Measurements from ENCODE around the gene MRPL44. TPM values are rescaled to one million over a fixed set of nuclear protein-coding genes. Genes with fewer than 3 reads are reported as not detected.
A peak's percentile ranks its signal among the peaks of the same experiment; 100 is the strongest.

Gene MRPL44
- total RNA-seq, 2 experiments from 2014 or later, result 30.4 to 34.9 TPM

GRCh38 chr2:223943561-223944008 is 13.7 kb upstream of the MRPL44 start:
- CTCF ChIA-PET, result interaction anchor here (0.8 to 1.4 kb wide), 4 partner anchors 62 to 104 kb away, joined by 3 read pairs; no protein-coding TSS in a partner anchor
- peak overlapping the region; percentile 90 for H3K27ac Mint-ChIP-seq
- H3K4me1 Mint-ChIP-seq, result peaks cover 54% of the 10 kb centered on the region
- DNase-seq, result no peak
- H3K36me3 Mint-ChIP-seq, result peaks cover 29% of the 10 kb centered on the region
- no peak for ATAC-seq
- peak overlapping the region; percentile 94 for H3K4me3 Mint-ChIP-seq
- H3K9me3 Mint-ChIP-seq (ENCODE audit: low read depth), result peaks cover 2% of the 10 kb centered on the region
- no peaks in the 10 kb centered on the region for H3K27me3 Mint-ChIP-seq

DNA sequence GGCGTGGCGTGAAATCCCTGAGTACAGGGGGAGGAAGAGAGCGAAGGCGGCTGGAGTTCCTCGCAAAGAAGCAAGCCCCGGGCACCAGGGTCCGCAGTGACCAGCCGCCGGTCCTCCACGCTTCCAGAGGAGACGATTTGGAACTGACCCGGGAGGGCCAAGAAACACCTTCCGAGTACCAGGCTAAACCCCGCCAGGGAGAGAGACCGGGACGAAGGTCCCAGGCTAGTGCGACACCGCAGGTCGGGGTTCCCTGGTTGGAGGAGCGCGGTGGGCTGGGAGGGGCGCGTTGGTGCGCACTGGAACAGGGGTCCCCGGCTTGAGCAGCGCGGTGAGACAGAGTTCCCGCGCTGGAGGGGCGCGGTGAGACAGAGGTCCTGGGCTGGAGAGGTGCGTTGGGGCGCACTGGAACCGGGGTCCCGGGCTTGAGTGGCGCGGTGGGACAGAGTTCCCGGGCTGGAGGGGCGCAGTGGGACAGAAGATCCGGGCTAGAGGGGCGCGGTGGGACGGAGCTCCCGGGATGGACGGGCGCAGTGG is 13.0 kb upstream of the MRPL44 start:
- H3K27ac Mint-ChIP-seq, result peak overlapping the region; percentile 90
- H3K36me3 Mint-ChIP-seq, result peaks cover 25% of the 10 kb centered on the region
- H3K4me1 Mint-ChIP-seq, result peaks cover 54% of the 10 kb centered on the region

GRCh38 chr2:223944703-223945531 is 12.3 kb upstream of the MRPL44 start, which contains the start of gene WDFY1:
WDFY1 (minus strand) TSS chr2:223945335; CDS start chr2:223945284, 51 bp downstream.
- H3K36me3 Mint-ChIP-seq, result peaks cover 18% of the 10 kb centered on the region
- H3K4me1 Mint-ChIP-seq, result peaks cover 54% of the 10 kb centered on the region
- peaks cover 2% of the 10 kb centered on the region for H3K9me3 Mint-ChIP-seq (ENCODE audit: low read depth)
- peak within 1 kb of the TSS; percentile 94 for H3K4me3 Mint-ChIP-seq
- H3K27me3 Mint-ChIP-seq, result no peaks in the 10 kb centered on the region
- H3K27ac Mint-ChIP-seq, result peak within 1 kb of the TSS; percentile 90
- CTCF ChIA-PET, result interaction anchor here (0.6 to 2.2 kb wide), 7 partner anchors 9 to 184 kb away, joined by 3 to 10 read pairs (median 3); partner anchors contain the start of gene MRPL44
- peak; percentile 82 for ATAC-seq
- peak; percentile 90 for DNase-seq

More for the DNA sequence above, 13.0 kb upstream of the MRPL44 start:
- H3K9me3 Mint-ChIP-seq (ENCODE audit: low read depth), result peaks cover 2% of the 10 kb centered on the region
- ATAC-seq (peak; percentile 9), DNase-seq (peak; percentile 50)
- CTCF ChIA-PET, result interaction anchor here (1.4 to 2.2 kb wide), 2 partner anchors 26 to 62 kb away, joined by 3 to 10 read pairs; no protein-coding TSS in a partner anchor
- no peaks in the 10 kb centered on the region for H3K27me3 Mint-ChIP-seq
- H3K4me3 Mint-ChIP-seq, result peak overlapping the region; percentile 94

- H3K4me3 Mint-ChIP-seq, result no peak overlapping the region
- no peak for DNase-seq
- H3K9me3 Mint-ChIP-seq (ENCODE audit: low read depth), result peaks cover 2% of the 10 kb centered on the region
- H3K27ac Mint-ChIP-seq, result peak overlapping the region; percentile 16
- H3K36me3 Mint-ChIP-seq, result peaks cover 13% of the 10 kb centered on the region
- H3K4me1 Mint-ChIP-seq, result peaks cover 56% of the 10 kb centered on the region
- CTCF ChIA-PET, result interaction anchor here (0.7 to 2.2 kb wide), 6 partner anchors 10 to 185 kb away, joined by 3 to 10 read pairs (median 4); partner anchors contain the start of gene MRPL44
- ATAC-seq, result no peak
- no peaks in the 10 kb centered on the region for H3K27me3 Mint-ChIP-seq
These were observed 11.5 kb upstream of the MRPL44 start for GRCh38 chr2:223945755-223946154.

DNA sequence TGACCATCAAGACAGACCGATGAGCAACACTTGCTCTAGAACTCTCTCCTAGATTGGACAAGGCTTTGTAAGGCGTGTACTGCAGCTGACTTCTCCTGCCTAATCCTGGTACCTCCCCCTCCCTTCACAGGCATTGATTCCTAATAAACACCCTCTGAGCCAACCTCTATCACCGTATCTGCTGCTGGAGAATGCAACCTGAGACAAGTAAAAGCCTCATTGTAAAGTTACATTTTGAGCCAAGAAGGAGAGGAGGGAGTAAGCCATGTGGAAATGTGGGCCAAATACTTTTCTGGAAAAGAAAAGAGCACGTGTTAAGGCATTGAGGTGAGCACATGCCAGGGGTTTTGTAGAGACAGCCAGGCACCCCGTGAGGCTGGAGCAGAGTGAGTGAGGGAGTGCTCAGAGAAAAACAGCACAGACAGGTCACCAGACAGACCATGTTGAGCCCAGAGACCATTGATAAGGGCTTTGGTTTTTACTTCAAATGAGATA is 9.5 kb upstream of the MRPL44 start:
- H3K36me3 Mint-ChIP-seq, result peaks cover 3% of the 10 kb centered on the region
- H3K4me3 Mint-ChIP-seq, result no peak overlapping the region
- no peak for ATAC-seq

GRCh38 chr2:223949241-223949840 is 7.9 kb upstream of the MRPL44 start:
- ATAC-seq (no peak), DNase-seq (no peak)
- no peak overlapping the region for H3K4me3 Mint-ChIP-seq
- H3K36me3 Mint-ChIP-seq, result no peaks in the 10 kb centered on the region
- H3K9me3 Mint-ChIP-seq (ENCODE audit: low read depth), result no peaks in the 10 kb centered on the region
- CTCF ChIA-PET, result interaction anchor here (0.7 to 3.3 kb wide), 6 partner anchors 8 to 563 kb away, joined by 3 to 12 read pairs (median 3); no protein-coding TSS in a partner anchor
- H3K27ac Mint-ChIP-seq, result peak overlapping the region; percentile 82
- H3K4me1 Mint-ChIP-seq, result peaks cover 49% of the 10 kb centered on the region
- no peaks in the 10 kb centered on the region for H3K27me3 Mint-ChIP-seq

More for the DNA sequence above, 9.5 kb upstream of the MRPL44 start:
- no peaks in the 10 kb centered on the region for H3K9me3 Mint-ChIP-seq (ENCODE audit: low read depth)
- peak overlapping the region; percentile 38 for H3K27ac Mint-ChIP-seq
- H3K27me3 Mint-ChIP-seq, result no peaks in the 10 kb centered on the region
- DNase-seq, result no peak
- CTCF ChIA-PET, result interaction anchor here (3.3 kb wide), 1 partner anchor 187 kb away, joined by 12 read pairs; no protein-coding TSS in a partner anchor
- H3K4me1 Mint-ChIP-seq, result peaks cover 55% of the 10 kb centered on the region

GRCh38 chr2:223950448-223951347 is 6.6 kb upstream of the MRPL44 start:
- ATAC-seq (no peak), DNase-seq (no peak)
- Mint-ChIP-seq H3K4me3 (no peak overlapping the region), H3K4me1 (peaks cover 49% of the 10 kb centered on the region), H3K27me3 (no peaks in the 10 kb centered on the region), H3K9me3 (ENCODE audit: low read depth) (no peaks in the 10 kb centered on the region), H3K36me3 (no peaks in the 10 kb centered on the region), H3K27ac (peak overlapping the region; percentile 56)
- CTCF ChIA-PET, result interaction anchor here (1.0 to 3.3 kb wide), 5 partner anchors 9 to 561 kb away, joined by 3 to 12 read pairs (median 3); no protein-coding TSS in a partner anchor

DNA sequence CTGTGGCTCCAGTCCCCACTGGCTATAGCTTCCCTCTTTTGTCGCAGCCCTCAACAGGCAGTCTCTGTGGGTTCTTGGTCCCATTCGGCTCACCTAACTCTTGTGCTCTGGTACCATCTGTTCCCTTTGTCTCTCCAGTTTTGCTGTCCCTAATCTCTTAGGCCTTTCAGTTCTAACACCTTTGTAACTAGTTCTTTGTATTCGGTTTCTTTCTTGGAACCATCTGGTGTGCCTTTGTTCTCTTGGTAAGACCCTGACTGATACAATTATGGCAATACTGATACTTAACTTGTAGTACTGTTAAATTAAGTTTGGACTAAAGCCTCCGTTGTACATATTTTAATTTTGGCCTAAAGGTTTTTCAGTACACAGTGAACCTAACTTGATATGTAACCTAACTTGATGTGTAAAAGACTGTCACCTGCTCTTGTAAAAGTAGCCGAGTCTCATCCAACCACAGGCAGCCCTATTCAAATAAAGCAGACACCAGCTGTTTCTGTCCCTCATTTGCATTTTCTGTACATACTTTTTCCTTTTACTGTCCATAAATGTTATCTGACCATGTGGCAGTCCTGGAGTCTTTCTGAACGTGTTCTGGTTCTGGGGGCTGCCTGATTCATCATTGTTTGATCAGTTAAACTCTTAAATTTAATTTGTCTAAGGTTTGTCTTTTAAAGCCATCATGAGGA is 4.8 kb upstream of the MRPL44 start:
- peaks cover 3% of the 10 kb centered on the region for H3K36me3 Mint-ChIP-seq
- CTCF ChIA-PET, result no interaction called here
- H3K27ac Mint-ChIP-seq, result no peak overlapping the region
- no peaks in the 10 kb centered on the region for H3K9me3 Mint-ChIP-seq (ENCODE audit: low read depth)
- no peak for ATAC-seq
- DNase-seq, result no peak
- H3K27me3 Mint-ChIP-seq, result no peaks in the 10 kb centered on the region
- no peak overlapping the region for H3K4me3 Mint-ChIP-seq
- H3K4me1 Mint-ChIP-seq, result peaks cover 50% of the 10 kb centered on the region

DNA sequence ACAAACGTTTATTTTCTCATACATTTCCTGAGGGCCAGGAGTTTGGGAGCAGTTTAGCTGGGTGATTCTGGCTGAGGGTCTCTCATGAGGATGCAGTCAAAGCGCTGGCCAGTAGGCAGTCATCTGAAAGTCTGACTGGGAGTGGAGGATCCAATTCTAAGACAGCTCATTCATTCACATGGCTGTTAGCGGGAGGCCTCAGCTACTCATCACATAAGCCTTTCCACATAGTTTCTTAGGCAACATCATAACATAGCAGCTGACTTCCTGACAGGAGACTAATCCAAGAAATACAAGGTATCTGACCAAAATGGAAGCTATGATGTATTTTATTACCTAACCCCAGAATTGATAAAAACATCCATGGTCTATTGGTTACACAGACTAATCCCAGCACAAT is 2.9 kb upstream of the MRPL44 start:
- H3K4me3 Mint-ChIP-seq, result no peak overlapping the region
- ATAC-seq (no peak), DNase-seq (no peak)
- no peak overlapping the region for H3K27ac Mint-ChIP-seq
- CTCF ChIA-PET, result interaction anchor here (0.7 to 1.0 kb wide), 2 partner anchors 9 to 17 kb away, joined by 3 read pairs; partner anchors contain the start of gene WDFY1
- H3K36me3 Mint-ChIP-seq, result peaks cover 4% of the 10 kb centered on the region
- no peaks in the 10 kb centered on the region for H3K27me3 Mint-ChIP-seq
- no peaks in the 10 kb centered on the region for H3K9me3 Mint-ChIP-seq (ENCODE audit: low read depth)
- H3K4me1 Mint-ChIP-seq, result peaks cover 47% of the 10 kb centered on the region

DNA sequence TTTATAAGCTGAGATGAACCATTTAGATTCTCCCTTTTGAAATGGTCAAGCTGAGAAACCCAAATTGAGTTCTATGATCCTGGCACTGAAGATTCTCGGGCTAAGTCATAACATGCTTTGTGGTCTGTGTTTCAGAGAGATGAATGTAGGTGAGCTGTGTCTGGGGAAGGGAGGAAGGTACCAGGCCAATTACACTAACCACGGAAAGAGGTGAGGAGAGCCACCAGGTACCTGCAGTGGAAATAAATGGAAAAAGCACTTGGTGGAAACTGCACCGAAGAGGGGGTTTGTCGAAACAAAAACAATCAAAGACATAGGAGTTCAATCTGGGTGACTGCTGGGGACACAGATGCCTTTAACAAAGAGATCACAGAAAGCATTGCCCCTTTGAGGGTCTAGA is 963 bp upstream of the MRPL44 start:
- no peak for ATAC-seq
- peaks cover 20% of the 10 kb centered on the region for H3K36me3 Mint-ChIP-seq
- CTCF ChIA-PET, result interaction anchor here (1.4 to 3.0 kb wide), 2 partner anchors 11 to 14 kb away, joined by 4 to 18 read pairs; partner anchors contain the start of gene WDFY1
- no peaks in the 10 kb centered on the region for H3K27me3 Mint-ChIP-seq
- peaks cover 54% of the 10 kb centered on the region for H3K4me1 Mint-ChIP-seq
- H3K4me3 Mint-ChIP-seq, result peak overlapping the region; percentile 35
- H3K9me3 Mint-ChIP-seq (ENCODE audit: low read depth), result no peaks in the 10 kb centered on the region
- H3K27ac Mint-ChIP-seq, result peak overlapping the region; percentile 73
- DNase-seq, result no peak

GRCh38 chr2:223959688-223960087 is 2.4 kb downstream of the MRPL44 start:
- Mint-ChIP-seq H3K9me3 (ENCODE audit: low read depth) (no peaks in the 10 kb centered on the region), H3K27me3 (no peaks in the 10 kb centered on the region), H3K27ac (peak overlapping the region; percentile 40), H3K4me3 (peak overlapping the region; percentile 26), H3K36me3 (peaks cover 37% of the 10 kb centered on the region), H3K4me1 (peaks cover 62% of the 10 kb centered on the region)
- DNase-seq, result no peak
- CTCF ChIA-PET, result interaction anchor here (3.4 kb wide), 1 partner anchor 10 kb away, joined by 40 read pairs; no protein-coding TSS in a partner anchor
- no peak for ATAC-seq

Measured in activated CD8-positive, alpha-beta memory T cell treated with anti-CD3 and anti-CD28 coated beads, Interleukin-2, amount 10 ng/mL, durations not matched to agents 7 days and 5 days (primary cell).